H1 (cell line): Measurements from ENCODE around the gene GALNT2.

Source experiments
- CHD2 ChIP-seq: IDR thresholded peaks from 2 replicates; pipeline ENCODE4 v1.6.1; 2012; ENCODE audit warnings: low read length, improper control_type of control experiment
- CTCF ChIP-seq, 3 experiments: IDR thresholded peaks; 1 replicate in 2 of 3; 2 replicates in 1 of 3; pipeline versions ENCODE4 v1.5.1 to v1.6.1; 2011; ENCODE audit warnings: low read length in 3 of 3, mild to moderate bottlenecking in 3 of 3, inconsistent platforms in 2 of 3, low read depth in 1 of 3, moderate library complexity in 1 of 3; ENCODE audit not compliant: insufficient read depth in 1 of 3; ENCODE audit errors: control extremely low read depth in 1 of 3
- NANOG ChIP-seq: IDR thresholded peaks from 2 replicates; pipeline ENCODE4 v1.6.1; 2011; ENCODE audit warnings: low read length, low read depth, mild to moderate bottlenecking, inconsistent platforms; ENCODE audit not compliant: insufficient read depth, poor library complexity, severe bottlenecking
- POLR2A ChIP-seq, 2 experiments: IDR thresholded peaks; 1 replicate in 1 of 2; 2 replicates in 1 of 2; pipeline ENCODE4 v1.6.1; 2011; ENCODE audit warnings: low read depth in 2 of 2, low read length in 2 of 2, mild to moderate bottlenecking in 2 of 2; ENCODE audit errors: control extremely low read depth in 1 of 2
- POLR2AphosphoS5 ChIP-seq: IDR thresholded peaks from 2 replicates; pipeline ENCODE4 v1.6.1; 2011; ENCODE audit warnings: low read depth, low read length
- TAF1 ChIP-seq: IDR thresholded peaks from 2 replicates; pipeline ENCODE4 v1.6.1; 2011; ENCODE audit warnings: mild to moderate bottlenecking, low read depth, low read length
- TEAD4 ChIP-seq: IDR thresholded peaks from 2 replicates; pipeline ENCODE4 v1.6.1; 2012; ENCODE audit warnings: low read depth, low read length, inconsistent platforms, mixed read lengths
- ZNF274 ChIP-seq: IDR thresholded peaks from 2 replicates; pipeline ENCODE4 v1.7.0; 2012; ENCODE audit warnings: low read length, borderline replicate concordance; ENCODE audit errors: extremely low read depth

GRCh38 chr1:230144758-230145504, 77.9 kb downstream of the GALNT2 start:
- TF ChIP-seq CHD2 (no peak), CTCF (IDR thresholded peaks at IDR 0.05; ENCODE audit: control extremely low read depth in 1 of 3, insufficient read depth in 1 of 3, low read depth in 1 of 3, low read length in 3 of 3) (no peak), POLR2AphosphoS5 (no peak), ZNF274 (no peak), POLR2A (IDR thresholded peaks at IDR 0.05; ENCODE audit: control extremely low read depth in 1 of 2, low read depth in 2 of 2, low read length in 2 of 2) (no peak), TAF1 (no peak), TEAD4 (no peak), NANOG (no peak)
